SK-N-SH treated with all-trans-retinoic acid at 6 μM for 48 hours (cell line): ENCODE data around the gene PROC.

Source experiments
- ATAC-seq: fragments of 200-7000 bp; cut with Tn5 transposase; 3 replicates; pipeline ENCODE4 v1.9.1; 2020; ENCODE audit warnings: mild to moderate bottlenecking, moderate library complexity
- ARNTL ChIP-seq: fragments of 450-650 bp; formaldehyde crosslinking; IDR thresholded peaks from 2 replicates; pipeline ENCODE4 v1.5.0; 2020; ENCODE audit warnings: low read depth, mild to moderate bottlenecking, moderate library complexity, borderline replicate concordance
- CREB5 ChIP-seq: fragments of 250-450 bp; sonication (Bioruptor Pico); IDR thresholded peaks from 2 replicates; pipeline ENCODE4 v1.5.1; 2020; ENCODE audit warnings: low read depth, mild to moderate bottlenecking, moderate library complexity
- CSDC2 ChIP-seq: fragments of 250-450 bp; sonication (Bioruptor Pico); IDR thresholded peaks from 2 replicates; pipeline ENCODE4 v1.5.0; 2020; ENCODE audit warnings: mild to moderate bottlenecking, moderate library complexity
- CSRNP3 ChIP-seq: fragments of 250-450 bp; sonication (Bioruptor Pico); IDR thresholded peaks from 2 replicates; pipeline ENCODE4 v1.5.1; 2021; ENCODE audit warnings: mild to moderate bottlenecking, moderate library complexity
- ESRRG ChIP-seq: fragments of 250-450 bp; sonication (Bioruptor Pico); IDR thresholded peaks from 2 replicates; pipeline ENCODE4 v1.6.1; 2021; ENCODE audit warnings: mild to moderate bottlenecking
- OSR1 ChIP-seq: fragments of 250-450 bp; sonication (Bioruptor Pico); IDR thresholded peaks from 2 replicates; pipeline ENCODE4 v1.8.0; 2022; ENCODE audit warnings: moderate library complexity, mild to moderate bottlenecking, inconsistent platforms
- PATZ1 ChIP-seq: fragments of 250-450 bp; sonication (Bioruptor Pico); IDR thresholded peaks from 2 replicates; pipeline ENCODE4 v1.8.0; 2020; ENCODE audit warnings: mild to moderate bottlenecking, moderate library complexity, borderline replicate concordance
- POU6F1 ChIP-seq: fragments of 250-450 bp; sonication (Bioruptor Pico); IDR thresholded peaks from 2 replicates; pipeline ENCODE4 v1.8.0; 2021; ENCODE audit warnings: low read depth, mild to moderate bottlenecking, moderate library complexity, borderline replicate concordance
- PPARA ChIP-seq: fragments of 250-450 bp; sonication (Bioruptor Pico); IDR thresholded peaks from 2 replicates; pipeline ENCODE4 v1.5.0; 2020; ENCODE audit warnings: mild to moderate bottlenecking, borderline replicate concordance
- RARB ChIP-seq: fragments of 250-450 bp; sonication (Bioruptor Pico); IDR thresholded peaks from 2 replicates; pipeline ENCODE4 v1.8.0; 2021; ENCODE audit warnings: mild to moderate bottlenecking, moderate library complexity
- SNAI2 ChIP-seq: fragments of 250-450 bp; sonication (Bioruptor Pico); IDR thresholded peaks from 2 replicates; pipeline ENCODE4 v1.5.0; 2020; ENCODE audit warnings: mild to moderate bottlenecking, moderate library complexity
- TCF4 ChIP-seq: fragments of 250-450 bp; sonication (Bioruptor Pico); IDR thresholded peaks from 2 replicates; pipeline ENCODE4 v1.8.0; 2021; ENCODE audit warnings: mild to moderate bottlenecking, moderate library complexity, borderline replicate concordance
- TOX ChIP-seq: fragments of 250-450 bp; sonication (Bioruptor Pico); IDR thresholded peaks from 2 replicates; pipeline ENCODE4 v1.8.0; 2021; ENCODE audit warnings: mild to moderate bottlenecking, moderate library complexity, borderline replicate concordance
- TSHZ2 ChIP-seq: fragments of 250-450 bp; sonication (Bioruptor Pico); IDR thresholded peaks from 2 replicates; pipeline ENCODE4 v1.5.0; 2020; ENCODE audit warnings: mild to moderate bottlenecking, moderate library complexity
- ZC3H10 ChIP-seq: fragments of 250-450 bp; sonication (Bioruptor Pico); IDR thresholded peaks from 2 replicates; pipeline ENCODE4 v1.5.1; 2021; ENCODE audit warnings: mild to moderate bottlenecking, moderate library complexity
- ZFP3 ChIP-seq: fragments of 250-450 bp; sonication (Bioruptor Pico); IDR thresholded peaks from 2 replicates; pipeline ENCODE4 v1.5.0; 2020; ENCODE audit warnings: mild to moderate bottlenecking, moderate library complexity
- ZNF70 ChIP-seq: fragments of 450-650 bp; formaldehyde crosslinking; IDR thresholded peaks from 2 replicates; pipeline ENCODE4 v1.5.0; 2020; ENCODE audit warnings: mild to moderate bottlenecking, moderate library complexity
- ZNF8 ChIP-seq: fragments of 450-650 bp; formaldehyde crosslinking; IDR thresholded peaks from 2 replicates; pipeline ENCODE4 v1.5.0; 2020; ENCODE audit warnings: mild to moderate bottlenecking, moderate library complexity

PROC gene

GRCh38 chr2:127469051-127469450 is 50.8 kb downstream of the PROC start:
- ATAC-seq: no peak
- TF ChIP-seq TSHZ2 (CRISPR knock-in tag) (no peak), SNAI2 (CRISPR knock-in tag) (no peak), CREB5 (no peak), PATZ1 (CRISPR knock-in tag) (no peak), ZNF70 (no peak)

- TF ChIP-seq OSR1 (CRISPR knock-in tag) (no peak), POU6F1 (CRISPR knock-in tag) (no peak), PPARA (no peak), ZNF70 (no peak), CSDC2 (CRISPR knock-in tag) (no peak)
- ATAC-seq: no peak
Measured at GRCh38 chr2:127469974-127470373, 51.7 kb downstream of the PROC start.

- ATAC-seq: no peak
- no peak for TF ChIP-seq TOX (CRISPR knock-in tag)
- TF ChIP-seq CREB5: no peak
- TF ChIP-seq TCF4 (CRISPR knock-in tag): no peak
- no peak for TF ChIP-seq CSDC2 (CRISPR knock-in tag)
- no peak for TF ChIP-seq RARB (CRISPR knock-in tag)
- no peak for TF ChIP-seq POU6F1 (CRISPR knock-in tag)
- TF ChIP-seq ESRRG (CRISPR knock-in tag): no peak
- no peak for TF ChIP-seq ARNTL (CRISPR knock-in tag)
- no peak for TF ChIP-seq ZC3H10 (CRISPR knock-in tag)
Measured at GRCh38 chr2:127471286-127471988, 53.2 kb downstream of the PROC start.

- no peak for ATAC-seq
- no peak for TF ChIP-seq ZFP3
- TF ChIP-seq CSDC2 (CRISPR knock-in tag): no peak
- no peak for TF ChIP-seq ZC3H10 (CRISPR knock-in tag)
- no peak for TF ChIP-seq CREB5
- no peak for TF ChIP-seq TSHZ2 (CRISPR knock-in tag)
- no peak for TF ChIP-seq TCF4 (CRISPR knock-in tag)
- no peak for TF ChIP-seq ZNF8 (CRISPR knock-in tag)
- TF ChIP-seq CSRNP3: no peak
Measured at GRCh38 chr2:127472268-127472667, 54.0 kb downstream of the PROC start.
